HG02885 (cell line): ENCODE data around the gene BEST1.

Experiments
- ATAC-seq: cut with Tn5 transposase; IDR thresholded peaks from one replicate; pipeline ENCODE4 v1.9.1; 2021; ENCODE audit warnings: mild to moderate bottlenecking; ENCODE audit not compliant: unreplicated experiment, poor library complexity

The BEST1 gene

GRCh38 chr11:62010935-62011528 lies 60.9 kb downstream of the BEST1 start:
- ATAC-seq: no peak

DNA sequence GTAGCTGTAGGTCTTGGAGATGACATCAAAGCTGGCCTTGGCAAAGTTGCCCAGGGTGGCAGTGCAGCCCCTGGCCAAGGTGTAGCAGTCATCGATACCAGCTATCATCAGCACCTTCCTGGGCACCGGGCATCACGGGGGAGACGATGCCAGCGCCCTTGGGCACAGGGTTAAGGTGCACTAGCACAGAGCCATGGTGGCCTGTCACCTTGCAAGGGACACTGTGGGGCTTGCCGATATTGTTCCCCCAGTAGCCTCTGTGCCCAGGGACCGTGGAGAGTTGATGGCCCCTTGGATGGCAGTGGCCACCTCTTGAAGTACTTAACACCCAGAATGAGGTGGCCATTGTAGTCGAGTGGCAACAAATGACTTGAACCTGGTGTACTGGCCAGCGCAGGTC lies 61.7 kb downstream of the BEST1 start:
- ATAC-seq: no peak

- ATAC-seq: no peak
These were observed 62.3 kb downstream of the BEST1 start for GRCh38 chr11:62012451-62012831.

GRCh38 chr11:62012832-62013461 lies 62.8 kb downstream of the BEST1 start:
- no peak for ATAC-seq
